ENCODE measurements around the gene METTL27.
A peak's percentile ranks its signal among the peaks of the same experiment; 100 is the strongest.
"Not testable (repeated sequence)": the region's sequence is repeated elsewhere in the genome, so short reads cannot be mapped to it uniquely, and the experiment has no call there.

METTL27 gene

DNA sequence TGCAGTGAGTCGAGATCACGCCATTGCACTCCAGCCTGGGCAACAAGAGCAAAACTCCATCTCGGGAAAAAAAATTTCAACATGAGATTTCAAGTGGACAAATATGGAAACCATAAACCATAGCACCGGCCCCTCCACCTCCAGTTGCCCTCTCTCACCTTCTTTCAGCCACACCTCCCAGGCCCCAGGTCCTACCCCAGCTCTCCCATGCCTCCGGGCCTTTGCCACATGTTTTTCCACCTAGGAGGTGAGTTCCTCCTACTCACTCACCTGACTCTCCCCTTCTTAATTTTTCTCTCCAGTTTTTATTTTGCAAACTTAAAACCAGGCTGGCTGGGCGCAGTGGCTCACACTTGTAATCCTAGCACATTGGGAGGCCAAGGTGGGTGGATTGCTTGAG lies 25.2 kb downstream of the METTL27 start:
- DNase-seq: no peak

DNA sequence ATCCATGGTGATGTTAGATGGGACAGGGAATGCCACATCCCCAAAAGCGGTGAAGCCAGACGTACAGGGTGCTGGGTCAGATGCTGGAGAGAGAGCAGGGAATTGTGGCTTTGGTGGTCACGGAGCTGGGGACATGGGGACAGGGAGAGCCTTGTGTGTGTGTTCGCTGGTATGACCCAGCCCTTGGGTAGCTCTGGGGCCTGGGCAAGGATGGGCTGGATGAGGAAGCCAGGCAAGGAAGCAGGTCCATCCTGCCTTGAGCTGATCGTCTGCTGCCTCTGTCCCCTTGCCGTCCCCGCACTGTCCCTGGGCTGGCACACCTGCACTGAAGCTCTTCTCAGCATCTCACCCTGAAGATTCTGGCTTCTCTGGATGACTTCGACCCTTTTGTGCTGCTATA lies 26.9 kb downstream of the METTL27 start:
- no peak for DNase-seq

- DNase-seq: no peak
These were observed 29.3 kb downstream of the METTL27 start for GRCh38 chr7:73812996-73813395.

GRCh38 chr7:73811760-73812168 lies 30.6 kb downstream of the METTL27 start:
- peak; percentile 43 for DNase-seq

- DNase-seq: no peak
These were observed 31.3 kb downstream of the METTL27 start for GRCh38 chr7:73810998-73811360.

DNA sequence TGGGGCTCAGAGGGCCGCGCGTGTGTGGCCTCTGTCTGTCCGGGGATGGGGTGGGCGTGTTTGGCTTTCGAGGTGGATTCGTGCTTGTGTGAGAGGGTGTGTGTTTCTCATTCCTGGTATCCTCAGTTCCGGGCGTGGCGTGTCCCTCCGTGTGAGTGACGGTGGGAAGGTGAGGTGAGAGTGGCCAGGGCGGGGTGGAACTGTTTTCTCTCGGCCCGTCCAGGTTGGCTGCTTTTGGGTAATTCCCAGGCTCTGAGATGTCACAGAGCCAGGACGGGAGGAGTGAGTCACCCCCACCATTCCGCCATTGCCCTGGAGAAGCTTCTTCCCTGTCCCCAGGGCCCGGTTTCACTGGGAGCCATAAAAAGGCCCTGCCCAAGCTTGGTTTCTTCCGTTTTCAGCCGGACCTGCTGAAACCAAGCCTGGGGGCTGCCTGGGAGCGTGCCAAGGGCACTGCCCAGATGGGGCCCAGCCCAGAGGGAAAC lies 32.8 kb downstream of the METTL27 start:
- no peak for DNase-seq

GRCh38 chr7:73802459-73802858 lies 39.9 kb downstream of the METTL27 start:
- no peak for DNase-seq

DNA sequence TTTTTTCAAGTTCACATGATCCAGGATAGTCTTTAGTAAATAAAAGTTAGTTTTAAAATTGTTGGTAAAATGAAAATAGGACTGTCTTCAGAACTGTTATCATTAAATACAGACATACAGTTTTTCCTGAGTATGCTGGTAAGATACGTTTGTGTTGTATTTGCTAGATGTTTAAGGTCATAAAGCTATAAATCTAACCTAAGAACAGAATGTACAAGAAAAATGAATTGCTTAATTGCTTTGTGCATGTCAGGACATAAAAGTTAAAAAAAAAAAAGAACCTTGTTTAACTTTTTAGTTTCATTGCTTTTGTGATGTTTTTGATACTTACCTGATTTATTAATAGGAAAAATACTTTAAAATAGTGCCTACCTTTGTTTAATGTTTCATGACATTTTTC lies 40.7 kb downstream of the METTL27 start:
- DNase-seq: no peak

GRCh38 chr7:73799282-73800141 lies 42.8 kb downstream of the METTL27 start:
- no peak for DNase-seq

GRCh38 chr7:73797176-73797575 lies 45.1 kb downstream of the METTL27 start:
- not testable (repeated sequence) for DNase-seq

DNA sequence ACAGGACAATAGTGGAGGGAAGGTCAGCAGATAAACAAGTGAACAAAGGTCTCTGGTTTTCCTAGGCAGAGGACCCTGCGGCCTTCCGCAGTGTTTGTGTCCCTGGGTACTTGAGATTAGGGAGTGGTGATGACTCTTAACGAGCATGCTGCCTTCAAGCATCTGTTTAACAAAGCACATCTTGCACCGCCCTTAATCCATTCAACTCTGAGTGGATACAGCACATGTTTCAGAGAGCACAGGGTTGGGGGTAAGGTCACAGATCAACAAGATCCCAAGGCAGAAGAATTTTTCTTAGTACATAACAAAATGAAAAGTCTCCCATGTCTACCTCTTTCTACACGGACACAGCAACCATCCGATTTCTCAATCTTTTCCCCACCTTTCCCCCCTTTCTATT lies 45.7 kb downstream of the METTL27 start:
- DNase-seq: not testable (repeated sequence)

GRCh38 chr7:73795188-73795587 lies 47.1 kb downstream of the METTL27 start:
- not testable (repeated sequence) for DNase-seq

GRCh38 chr7:73791170-73791690 lies 51.1 kb downstream of the METTL27 start:
- DNase-seq: not testable (repeated sequence)

DNA sequence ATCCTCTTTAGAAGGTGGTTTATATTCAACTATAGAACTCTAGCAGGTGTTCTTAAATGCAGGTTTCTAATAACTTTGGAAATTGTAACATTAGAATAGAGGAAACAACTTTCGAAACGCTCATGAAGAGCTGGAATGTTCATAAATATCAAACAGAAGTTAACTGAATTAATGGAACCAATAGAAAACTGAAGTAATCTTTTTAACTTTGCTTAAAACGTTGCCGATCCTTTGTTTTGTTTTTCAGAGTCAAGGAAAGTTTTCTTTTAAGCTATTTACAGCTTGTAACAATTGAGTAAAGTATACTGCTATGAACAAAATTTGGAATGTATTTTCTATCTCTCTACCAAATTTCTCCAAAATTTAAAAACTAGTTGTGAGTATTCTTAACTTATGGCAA lies 53.3 kb downstream of the METTL27 start:
- no peak for DNase-seq

- not testable (repeated sequence) for DNase-seq
These were observed 54.6 kb downstream of the METTL27 start for GRCh38 chr7:73787786-73788048.

DNA sequence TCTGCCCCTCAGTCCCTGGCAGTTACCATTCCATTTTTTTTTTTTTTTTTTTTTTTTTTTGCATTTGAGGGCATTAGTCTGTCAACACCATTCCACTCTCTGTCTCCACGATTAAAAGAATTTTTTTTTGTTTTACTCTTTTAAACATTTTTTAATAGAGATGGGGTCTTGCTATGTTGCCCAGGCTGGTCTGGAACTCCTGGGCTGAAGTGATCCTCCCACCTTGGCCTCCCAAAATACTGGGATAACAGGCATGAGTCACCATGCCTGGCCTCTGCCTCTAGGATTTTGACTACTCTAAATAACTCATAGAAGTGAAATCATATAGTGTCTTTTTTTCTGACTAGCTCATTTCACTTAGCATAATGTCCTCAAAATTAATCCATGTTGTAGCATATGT lies 55.7 kb downstream of the METTL27 start:
- no peak for DNase-seq
